Measurements from ENCODE around the gene MRPL41.

DNA sequence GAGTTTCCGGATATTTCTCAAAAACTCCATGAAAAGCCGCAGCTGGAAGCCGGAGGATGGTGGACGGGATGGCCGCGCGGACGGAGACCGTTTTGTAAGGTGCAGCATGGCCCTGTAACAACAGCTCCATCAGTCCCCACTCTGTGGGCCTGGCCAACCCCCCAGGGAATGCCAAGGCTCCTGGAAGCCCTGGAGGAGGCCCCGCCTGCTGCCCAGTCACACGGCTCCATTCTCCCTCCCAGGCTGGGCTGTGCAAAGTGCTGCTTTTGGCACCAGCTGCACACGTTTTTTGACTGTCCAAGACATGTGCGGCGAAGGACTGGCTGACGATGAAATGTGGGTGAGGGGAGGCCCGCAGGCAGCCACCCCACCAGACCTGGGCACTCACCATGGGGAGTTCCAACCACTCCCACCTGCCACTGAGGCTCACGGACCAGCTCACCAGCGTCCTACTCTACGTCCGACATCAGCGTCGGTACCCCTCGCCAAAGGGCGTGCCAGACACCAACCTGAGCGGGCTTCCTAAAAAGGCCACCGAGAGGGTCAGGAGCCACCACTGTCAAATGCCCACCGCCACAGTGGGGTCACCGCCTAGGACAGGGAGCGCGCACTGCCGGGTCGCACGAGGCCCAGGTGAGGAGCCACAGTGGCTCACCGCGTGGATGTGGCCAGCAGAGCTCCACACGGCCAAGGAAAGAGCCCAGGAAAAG, 28.8 kb upstream of the MRPL41 start:
- TF ChIP-seq, protein P1, sequence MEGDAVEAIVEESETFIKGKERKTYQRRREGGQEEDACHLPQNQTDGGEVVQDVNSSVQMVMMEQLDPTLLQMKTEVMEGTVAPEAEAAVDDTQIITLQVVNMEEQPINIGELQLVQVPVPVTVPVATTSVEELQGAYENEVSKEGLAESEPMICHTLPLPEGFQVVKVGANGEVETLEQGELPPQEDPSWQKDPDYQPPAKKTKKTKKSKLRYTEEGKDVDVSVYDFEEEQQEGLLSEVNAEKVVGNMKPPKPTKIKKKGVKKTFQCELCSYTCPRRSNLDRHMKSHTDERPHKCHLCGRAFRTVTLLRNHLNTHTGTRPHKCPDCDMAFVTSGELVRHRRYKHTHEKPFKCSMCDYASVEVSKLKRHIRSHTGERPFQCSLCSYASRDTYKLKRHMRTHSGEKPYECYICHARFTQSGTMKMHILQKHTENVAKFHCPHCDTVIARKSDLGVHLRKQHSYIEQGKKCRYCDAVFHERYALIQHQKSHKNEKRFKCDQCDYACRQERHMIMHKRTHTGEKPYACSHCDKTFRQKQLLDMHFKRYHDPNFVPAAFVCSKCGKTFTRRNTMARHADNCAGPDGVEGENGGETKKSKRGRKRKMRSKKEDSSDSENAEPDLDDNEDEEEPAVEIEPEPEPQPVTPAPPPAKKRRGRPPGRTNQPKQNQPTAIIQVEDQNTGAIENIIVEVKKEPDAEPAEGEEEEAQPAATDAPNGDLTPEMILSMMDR (conservative IDR thresholded peaks at IDR 0.05 in 1 of 2, IDR thresholded peaks at IDR 0.05 in 1 of 2; ENCODE audit: low read depth in 1 of 2, low read length in 2 of 2), result no peak
- TF ChIP-seq EZH2 (IDR thresholded peaks at IDR 0.05; ENCODE audit: low read length, missing control alignments), result no peak

Data from fibroblast of lung (primary cell).